Gastroesophageal sphincter (tissue), 4 donors: ENCODE measurements around the gene PSMB9. TPM values are rescaled to one million over a fixed set of nuclear protein-coding genes. Genes with fewer than 3 reads are reported as not detected.

Experiments used
- ATAC-seq: fragments of 150-250 bp; one replicate; pipeline ENCODE4 v1.9.1; 2016; ENCODE audit warnings: mild to moderate bottlenecking, moderate library complexity
- H3K27ac ChIP-seq, 4 donors: fragments of 200-600 bp; sonication (generic) in 3 of 4; 1 replicate in 3 of 4; 2 replicates in 1 of 4; pipeline ENCODE4 v1.5.1; 2016 to 2019
- H3K27me3 ChIP-seq: fragments of 200-600 bp; sonication (generic); one replicate; pipeline ENCODE4 v1.5.1; 2019
- H3K36me3 ChIP-seq, 2 donors: fragments of 200-600 bp; sonication (generic); one replicate each; pipeline ENCODE4 v1.5.1; 2019; ENCODE audit warnings: control low read depth in 1 of 2
- H3K4me1 ChIP-seq, 3 donors: fragments of 200-600 bp; sonication (generic); 1 replicate in 2 of 3; 2 replicates in 1 of 3; pipeline ENCODE4 v1.5.1; 2016 to 2019; ENCODE audit warnings: control low read depth in 2 of 3
- H3K4me3 ChIP-seq, 2 donors: fragments of 200-600 bp; sonication (generic); one replicate each; pipeline ENCODE4 v1.5.1; 2019; ENCODE audit warnings: mild to moderate bottlenecking in 1 of 2, moderate library complexity in 1 of 2
- H3K9me3 ChIP-seq, 3 donors: fragments of 200-600 bp; sonication (generic); one replicate each; pipeline ENCODE4 v1.5.1; 2017 to 2019; ENCODE audit warnings: control low read depth in 2 of 3
- CTCF ChIP-seq, 4 experiments: fragments of 200-600 bp in 2 of 4; fragments of 450-650 bp in 2 of 4; sonication (generic) in 1 of 4; IDR thresholded peaks; one replicate each; pipeline ENCODE4 v1.5.1; 2017 to 2019; ENCODE audit warnings: antibody characterized with exemption in 4 of 4, mild to moderate bottlenecking in 2 of 4, moderate library complexity in 2 of 4
- EP300 ChIP-seq: sonication (generic); formaldehyde crosslinking; IDR thresholded peaks from one replicate; pipeline ENCODE4 v1.6.1; 2017; ENCODE audit warnings: antibody characterized with exemption, mild to moderate bottlenecking
- POLR2A ChIP-seq, 2 donors: fragments of 450-650 bp; IDR thresholded peaks; one replicate each; pipeline ENCODE4 v1.6.1; 2017; ENCODE audit warnings: antibody characterized with exemption in 2 of 2, mild to moderate bottlenecking in 2 of 2, moderate library complexity in 1 of 2
- POLR2AphosphoS5 ChIP-seq: sonication (generic); formaldehyde crosslinking; IDR thresholded peaks from one replicate; pipeline ENCODE4 v1.6.1; 2017; ENCODE audit warnings: antibody characterized with exemption
- WGBS, 2 donors: methylation state at CpG; one replicate each; pipeline ENCODE4 v1.1.5; 2018; ENCODE audit warnings: low coverage in 1 of 2; 5-methylcytosine and 5-hydroxymethylcytosine counted together
- total RNA-seq, 4 donors: library from RNA; depleted of rRNA; stranded (reverse); fragments of >200 nt; gene quantifications; one replicate each; pipeline ENCODE4 v1.1.0, GENCODE V29; 2016

PSMB9 gene
- total RNA-seq, 4 donors from 2014 or later: 12.9 to 19.7 (median 15.8) TPM

GRCh38 chr6:32894085-32895005 lies 40.4 kb downstream of the PSMB9 start:
- 0% methylated on average over 13 to 17 of the region's 61 CpGs for WGBS, 2 donors
- Histone ChIP-seq H3K36me3 (no peaks in the 10 kb centered on the region), H3K9me3 (no peaks in the 10 kb centered on the region), H3K27me3 (no peaks in the 10 kb centered on the region), H3K27ac (peak overlapping the region; percentile 68 to 96 (median 88)), H3K4me3 (peak overlapping the region; percentile 69 to 74), H3K4me1 (peaks cover 0 to 24% (median 9%) of the 10 kb centered on the region in 3 donors)
- ATAC-seq: peak; percentile 99
- peak; percentile 34 for TF ChIP-seq POLR2AphosphoS5
- TF ChIP-seq EP300: no peak
- peak in 1 of 2 donors; percentile 39 for TF ChIP-seq POLR2A (IDR thresholded peaks at IDR 0.05)

- Histone ChIP-seq H3K9me3 (no peaks in the 10 kb centered on the region), H3K27ac (peak overlapping the region; percentile 68 to 96 (median 88)), H3K4me3 (peak overlapping the region; percentile 69 to 74), H3K27me3 (no peaks in the 10 kb centered on the region), H3K4me1 (peaks cover 0 to 24% (median 9%) of the 10 kb centered on the region in 3 donors), H3K36me3 (no peaks in the 10 kb centered on the region)
- ATAC-seq: peak; percentile 27
- TF ChIP-seq EP300 (no peak), CTCF (IDR thresholded peaks at IDR 0.05) (no peak), POLR2AphosphoS5 (no peak), POLR2A (IDR thresholded peaks at IDR 0.05) (no peak)
- WGBS, 2 donors: 0 to 1% methylated on average over 7 to 8 of the region's 8 CpGs
These were observed 41.0 kb downstream of the PSMB9 start for GRCh38 chr6:32895006-32895345.

- no peak for ATAC-seq
- H3K36me3 ChIP-seq: peaks cover 0 to 8% of the 10 kb centered on the region in 2 donors
- H3K27ac ChIP-seq: no peak overlapping the region
- no peak for TF ChIP-seq EP300
- TF ChIP-seq POLR2A (IDR thresholded peaks at IDR 0.05): no peak
- TF ChIP-seq POLR2AphosphoS5: no peak
- no peak for TF ChIP-seq CTCF (IDR thresholded peaks at IDR 0.05)
- H3K9me3 ChIP-seq: no peaks in the 10 kb centered on the region
- H3K4me1 ChIP-seq: no peaks in the 10 kb centered on the region
- no peak overlapping the region for H3K4me3 ChIP-seq
- H3K27me3 ChIP-seq: no peaks in the 10 kb centered on the region
These were observed 50.0 kb downstream of the PSMB9 start for GRCh38 chr6:32903952-32904351.

GRCh38 chr6:32905078-32905477 lies 51.1 kb downstream of the PSMB9 start:
- no peak overlapping the region for H3K27ac ChIP-seq
- peaks cover 5% of the 10 kb centered on the region for H3K27me3 ChIP-seq
- ATAC-seq: no peak
- WGBS, 2 donors: 41 to 60% methylated on average over 2 of the region's 2 CpGs
- peaks cover 0 to 8% of the 10 kb centered on the region in 2 donors for H3K36me3 ChIP-seq
- no peaks in the 10 kb centered on the region for H3K4me1 ChIP-seq
- H3K4me3 ChIP-seq: no peak overlapping the region
- TF ChIP-seq EP300 (no peak), POLR2A (IDR thresholded peaks at IDR 0.05) (no peak), POLR2AphosphoS5 (no peak), CTCF (IDR thresholded peaks at IDR 0.05) (no peak)
- H3K9me3 ChIP-seq: no peaks in the 10 kb centered on the region

GRCh38 chr6:32906539-32906938 lies 52.5 kb downstream of the PSMB9 start:
- no peaks in the 10 kb centered on the region for H3K4me1 ChIP-seq
- H3K9me3 ChIP-seq: no peaks in the 10 kb centered on the region
- 72 to 78% methylated on average over 1 of the region's 1 CpG for WGBS, 2 donors
- H3K27ac ChIP-seq: no peak overlapping the region
- H3K4me3 ChIP-seq: no peak overlapping the region
- TF ChIP-seq POLR2AphosphoS5 (no peak), EP300 (no peak), CTCF (IDR thresholded peaks at IDR 0.05) (no peak), POLR2A (IDR thresholded peaks at IDR 0.05) (no peak)
- peaks cover 0 to under 1% of the 10 kb centered on the region in 2 donors for H3K36me3 ChIP-seq
- peaks cover 9% of the 10 kb centered on the region for H3K27me3 ChIP-seq
- no peak for ATAC-seq
